H9 (cell line): ENCODE results near the gene CD5L. TPM values are rescaled to one million over a fixed set of nuclear protein-coding genes. Genes with fewer than 3 reads are reported as not detected.
A peak's percentile ranks its signal among the peaks of the same experiment; 100 is the strongest.

Experiments used
- DNase-seq: peaks from one replicate; pipeline ENCODE4 v3.0.0-alpha.2; 2017
- H2AFZ ChIP-seq: one replicate; pipeline ENCODE4 v1.6.1; 2013; ENCODE audit warnings: mild to moderate bottlenecking, low read length, control low read depth, moderate library complexity
- H2AK5ac ChIP-seq: 2 replicates; pipeline ENCODE4 v1.6.1; 2013; ENCODE audit warnings: low read length, control low read depth, mixed read lengths; ENCODE audit not compliant: insufficient read length
- H2BK120ac ChIP-seq: one replicate; pipeline ENCODE4 v1.6.1; 2013; ENCODE audit warnings: low read depth, mild to moderate bottlenecking, low read length, control low read depth, inconsistent platforms; ENCODE audit not compliant: poor library complexity, severe bottlenecking
- H2BK12ac ChIP-seq: 2 replicates; pipeline ENCODE4 v1.6.1; 2013; ENCODE audit warnings: low read length, control low read depth, mixed read lengths, low read depth; ENCODE audit not compliant: insufficient read length
- H2BK15ac ChIP-seq: 2 replicates; pipeline ENCODE4 v1.6.1; 2013; ENCODE audit warnings: low read depth, low read length, control low read depth
- H2BK20ac ChIP-seq: one replicate; pipeline ENCODE4 v1.6.1; 2013; ENCODE audit warnings: low read depth, mild to moderate bottlenecking, low read length, control low read depth, inconsistent platforms; ENCODE audit not compliant: poor library complexity, severe bottlenecking
- H2BK5ac ChIP-seq: 2 replicates; pipeline ENCODE4 v1.6.1; 2013; ENCODE audit warnings: low read length, control low read depth, mixed read lengths; ENCODE audit not compliant: insufficient read length
- H3K14ac ChIP-seq: 2 replicates; pipeline ENCODE4 v1.6.1; 2013; ENCODE audit warnings: low read length, control low read depth; ENCODE audit not compliant: insufficient read depth
- H3K18ac ChIP-seq: 2 replicates; pipeline ENCODE4 v1.6.1; 2013; ENCODE audit warnings: low read depth, mild to moderate bottlenecking, mixed read lengths, low read length, control low read depth; ENCODE audit not compliant: insufficient read length
- H3K23ac ChIP-seq: 2 replicates; pipeline ENCODE4 v1.6.1; 2013; ENCODE audit warnings: low read length, control low read depth, mixed read lengths, low read depth; ENCODE audit not compliant: insufficient read length
- H3K23me2 ChIP-seq: 2 replicates; pipeline ENCODE4 v1.6.1; 2013; ENCODE audit warnings: low read depth, mild to moderate bottlenecking, mixed read lengths, low read length, control low read depth; ENCODE audit not compliant: insufficient read length, poor library complexity, severe bottlenecking
- H3K27ac ChIP-seq: 2 replicates; pipeline ENCODE4 v1.5.1; 2013; ENCODE audit warnings: low read length, control low read depth, mixed read lengths, low read depth; ENCODE audit not compliant: insufficient read length
- H3K27me3 ChIP-seq: 2 replicates; pipeline ENCODE4 v1.6.1; 2013; ENCODE audit warnings: low read length, control low read depth, inconsistent platforms; ENCODE audit not compliant: insufficient read depth
- H3K4ac ChIP-seq: 2 replicates; pipeline ENCODE4 v1.6.1; 2013; ENCODE audit warnings: low read depth, mild to moderate bottlenecking, control low read depth, inconsistent platforms, low read length, moderate library complexity
- H3K4me1 ChIP-seq: 2 replicates; pipeline ENCODE4 v1.6.1; 2013; ENCODE audit warnings: low read length, control low read depth, inconsistent platforms; ENCODE audit not compliant: insufficient read depth
- H3K4me2 ChIP-seq: 2 replicates; pipeline ENCODE4 v1.6.1; 2013; ENCODE audit warnings: low read length, control low read depth, mixed read lengths; ENCODE audit not compliant: insufficient read length, insufficient read depth
- H3K56ac ChIP-seq: 2 replicates; pipeline ENCODE4 v1.6.1; 2013; ENCODE audit warnings: low read depth, mild to moderate bottlenecking, mixed read lengths, low read length, control low read depth; ENCODE audit not compliant: insufficient read length
- H3K79me1 ChIP-seq: 2 replicates; pipeline ENCODE4 v1.6.1; 2013; ENCODE audit warnings: low read depth, mild to moderate bottlenecking, moderate library complexity, low read length, control low read depth, inconsistent platforms; ENCODE audit not compliant: insufficient read depth, poor library complexity, severe bottlenecking
- H3K79me2 ChIP-seq: 2 replicates; pipeline ENCODE4 v1.6.1; 2013; ENCODE audit warnings: low read length, control low read depth, inconsistent platforms; ENCODE audit not compliant: insufficient read depth
- H3K9ac ChIP-seq: 2 replicates; pipeline ENCODE4 v1.6.1; 2013; ENCODE audit warnings: low read length, control low read depth, mixed read lengths; ENCODE audit not compliant: insufficient read length; ENCODE audit errors: extremely low read depth
- H3K9me3 ChIP-seq: one replicate; pipeline ENCODE4 v1.6.1; 2013; ENCODE audit warnings: low read depth, low read length, inconsistent platforms; ENCODE audit not compliant: control insufficient read depth
- H3T11ph ChIP-seq: one replicate; pipeline ENCODE4 v1.6.1; 2013; ENCODE audit warnings: mild to moderate bottlenecking, low read length, control low read depth, inconsistent platforms
- H4K20me1 ChIP-seq: one replicate; pipeline ENCODE4 v1.6.1; 2013; ENCODE audit not compliant: control insufficient read depth, insufficient read length, insufficient read depth
- H4K5ac ChIP-seq: 2 replicates; pipeline ENCODE4 v1.6.1; 2013; ENCODE audit warnings: low read depth, mild to moderate bottlenecking, mixed read lengths, low read length, control low read depth; ENCODE audit not compliant: insufficient read length
- H4K8ac ChIP-seq: replicated peaks from 2 replicates; pipeline ENCODE4 v1.6.1; 2013; ENCODE audit warnings: low read length, control low read depth, mixed read lengths, low read depth; ENCODE audit not compliant: insufficient read length
- H4K91ac ChIP-seq: 2 replicates; pipeline ENCODE4 v1.6.1; 2013; ENCODE audit warnings: low read depth, mild to moderate bottlenecking, moderate library complexity, mixed read lengths, low read length, control low read depth; ENCODE audit not compliant: insufficient read length
- H3K27ac Mint-ChIP-seq, 3 experiments: 2 replicates in 2 of 3; 3 replicates in 1 of 3; pipeline ENCODE4 v1.8.0; 2020 to 2021; ENCODE audit warnings: mixed read lengths in 3 of 3, mild to moderate bottlenecking in 1 of 3, moderate library complexity in 1 of 3
- H3K27me3 Mint-ChIP-seq: 2 replicates; pipeline ENCODE4 v1.8.0; 2021; ENCODE audit warnings: low read depth, mild to moderate bottlenecking, moderate library complexity, mixed read lengths
- H3K36me3 Mint-ChIP-seq, 3 experiments: 2 replicates in 2 of 3; 3 replicates in 1 of 3; pipeline ENCODE4 v1.8.0; 2020 to 2021; ENCODE audit warnings: low read depth in 3 of 3, mixed read lengths in 3 of 3; ENCODE audit not compliant: insufficient read depth in 1 of 3
- H3K4me1 Mint-ChIP-seq, 2 experiments: 2 replicates each; pipeline ENCODE4 v1.8.0; 2020; ENCODE audit warnings: mixed read lengths in 2 of 2
- H3K4me3 Mint-ChIP-seq, 2 experiments: 2 replicates in 1 of 2; 3 replicates in 1 of 2; pipeline ENCODE4 v1.8.0; 2020 to 2021; ENCODE audit warnings: mild to moderate bottlenecking in 2 of 2, mixed read lengths in 2 of 2, moderate library complexity in 1 of 2
- H3K9me3 Mint-ChIP-seq, 2 experiments: 2 replicates in 1 of 2; 3 replicates in 1 of 2; pipeline ENCODE4 v1.8.0; 2020; ENCODE audit warnings: mild to moderate bottlenecking in 2 of 2, mixed read lengths in 2 of 2, moderate library complexity in 1 of 2
- CTCF ChIP-seq: fragments of 200-600 bp; sonication (generic); conservative IDR thresholded peaks from 3 replicates; pipeline ENCODE4 v1.8.0; 2021; ENCODE audit warnings: antibody characterized with exemption, mild to moderate bottlenecking
- WGBS: extraction: QIAGEN DNeasy Blood & Tissue Kit; methylation state at CpG from one replicate; pipeline ENCODE4 v1.1.7; 2013; ENCODE audit warnings: missing lambda C conversion rate, low lambda C conversion rate, mixed read lengths; ENCODE audit not compliant: insufficient read length; ENCODE audit errors: extremely low coverage; 5-methylcytosine and 5-hydroxymethylcytosine counted together
- total RNA-seq: library from RNA; stranded (reverse); gene quantifications from 2 replicates; pipeline ENCODE4 v1.2.1, GENCODE V29; 2021

The CD5L gene
- total RNA-seq, 1 experiment from 2014 or later = not detected

GRCh38 chr1:157806431-157807149 is 35.0 kb downstream of the CD5L start:
- no peak overlapping the region for H2BK5ac ChIP-seq
- H3K27me3 ChIP-seq = no peaks in the 10 kb centered on the region
- no peak overlapping the region for H3K23ac ChIP-seq
- no peak overlapping the region for H4K5ac ChIP-seq
- H3K4me1 Mint-ChIP-seq = no peaks in the 10 kb centered on the region
- no peaks in the 10 kb centered on the region for H3K9me3 ChIP-seq
- H2BK15ac ChIP-seq = no peak overlapping the region
- no peak overlapping the region for H3K4ac ChIP-seq
- H4K91ac ChIP-seq = no peak overlapping the region
- no peaks in the 10 kb centered on the region for H3K4me1 ChIP-seq
- H3K23me2 ChIP-seq = no peaks in the 10 kb centered on the region
- H3K79me1 ChIP-seq = no peaks in the 10 kb centered on the region
- no peaks in the 10 kb centered on the region for H4K20me1 ChIP-seq
- no peak overlapping the region for H3T11ph ChIP-seq
- no peaks in the 10 kb centered on the region; a peak in 1 of 5 replicates for H3K9me3 Mint-ChIP-seq
- no peak overlapping the region for H3K9ac ChIP-seq
- no peak overlapping the region for H2AFZ ChIP-seq
- H2BK12ac ChIP-seq = no peak overlapping the region
- H4K8ac ChIP-seq = no peak overlapping the region
- peak overlapping the region in 1 of 3 experiments; percentile 16; a peak in 1 of 7 replicates for H3K27ac Mint-ChIP-seq
- H3K36me3 Mint-ChIP-seq = no peaks in the 10 kb centered on the region
- no CpG with 5 or more reads among the region's 6 CpGs for WGBS
- no peak overlapping the region for H2AK5ac ChIP-seq
- H3K4me2 ChIP-seq = no peak overlapping the region
- TF ChIP-seq CTCF = no peak
- H3K79me2 ChIP-seq = no peaks in the 10 kb centered on the region
- no peak overlapping the region for H3K27ac ChIP-seq
- H3K56ac ChIP-seq = no peak overlapping the region
- no peak overlapping the region for H3K4me3 Mint-ChIP-seq
- no peak overlapping the region for H3K14ac ChIP-seq
- peaks cover 10% of the 10 kb centered on the region for H3K27me3 Mint-ChIP-seq
- H2BK20ac ChIP-seq = no peak overlapping the region
- H3K18ac ChIP-seq = no peak overlapping the region
- no peak overlapping the region for H2BK120ac ChIP-seq
- DNase-seq = no peak
